Lower leg skin (tissue), 4 donors: ENCODE data around the gene RBX1. TPM values are rescaled to one million over a fixed set of nuclear protein-coding genes. Genes with fewer than 3 reads are reported as not detected.

Experiments used
- DNase-seq, 2 donors: peaks; one replicate each; pipeline ENCODE4 v3.0.0-alpha.2; 2019; ENCODE audit warnings: low spot score in 2 of 2
- H3K4me3 ChIP-seq: fragments of 200-600 bp; sonication (generic); 2 replicates; pipeline ENCODE4 v1.5.1; 2017; ENCODE audit warnings: mild to moderate bottlenecking, low read depth; ENCODE audit not compliant: poor library complexity, severe bottlenecking
- CTCF ChIP-seq, 3 donors: fragments of 450-650 bp; IDR thresholded peaks; one replicate each; pipeline ENCODE4 v1.5.1; 2016; ENCODE audit warnings: antibody characterized with exemption in 3 of 3, mild to moderate bottlenecking in 3 of 3, moderate library complexity in 2 of 3
- POLR2A ChIP-seq, 2 donors: fragments of 450-650 bp; IDR thresholded peaks; one replicate each; pipeline ENCODE4 v1.6.1; 2016 to 2017; ENCODE audit warnings: antibody characterized with exemption in 2 of 2, mild to moderate bottlenecking in 1 of 2, moderate library complexity in 1 of 2
- WGBS, 2 donors: methylation state at CpG; one replicate each; pipeline ENCODE4 v1.1.5; 2018; 5-methylcytosine and 5-hydroxymethylcytosine counted together
- intact Hi-C: fragments of 100-400 bp; cut with DNase I; formaldehyde crosslinking; loops from one replicate; pipeline ENCODE4 v1.15.0; 2023; ENCODE audit warnings: low total_unique reads
- total RNA-seq, 4 donors: library from RNA; depleted of rRNA; stranded (reverse); fragments of >200 nt; gene quantifications; one replicate each; pipeline ENCODE4 v1.1.0, GENCODE V29; 2016

The RBX1 gene
- total RNA-seq, 4 donors from 2014 or later: 26.5 to 47.7 (median 42.0) TPM

- no peak overlapping the region for H3K4me3 ChIP-seq
- DNase-seq: no peak
- intact Hi-C loops: no loop called here
- WGBS, 2 donors: 93 to 96% methylated on average over 6 of the region's 6 CpGs
- no peak for TF ChIP-seq CTCF (IDR thresholded peaks at IDR 0.05)
- no peak for TF ChIP-seq POLR2A (IDR thresholded peaks at IDR 0.05)
Observed at GRCh38 chr22:40972587-40972986, 21.4 kb downstream of the RBX1 start.

GRCh38 chr22:40973144-40973543, 22.0 kb downstream of the RBX1 start:
- no peak for TF ChIP-seq CTCF (IDR thresholded peaks at IDR 0.05)
- WGBS, 2 donors: 92 to 94% methylated on average over 13 of the region's 13 CpGs
- no peak for DNase-seq
- intact Hi-C loops: no loop called here
- H3K4me3 ChIP-seq: no peak overlapping the region

GRCh38 chr22:40975366-40975765, 24.2 kb downstream of the RBX1 start:
- intact Hi-C loops: no loop called here
- H3K4me3 ChIP-seq: no peak overlapping the region
- no peak for TF ChIP-seq CTCF (IDR thresholded peaks at IDR 0.05)
- no peak for TF ChIP-seq POLR2A (IDR thresholded peaks at IDR 0.05)
- DNase-seq: no peak
- 59 to 68% methylated on average over 1 of the region's 1 CpG for WGBS, 2 donors

GRCh38 chr22:40976866-40977700, 25.9 kb downstream of the RBX1 start:
- no peak for DNase-seq

GRCh38 chr22:40979198-40979597, 28.0 kb downstream of the RBX1 start:
- DNase-seq: no peak
- no peak overlapping the region for H3K4me3 ChIP-seq
- 94 to 97% methylated on average over 7 of the region's 7 CpGs for WGBS, 2 donors
- intact Hi-C loops: no loop called here
- no peak for TF ChIP-seq POLR2A (IDR thresholded peaks at IDR 0.05)
- no peak for TF ChIP-seq CTCF (IDR thresholded peaks at IDR 0.05)

More at GRCh38 chr22:40976866-40977700, 25.9 kb downstream of the RBX1 start:
- H3K4me3 ChIP-seq: no peak overlapping the region
- intact Hi-C loops: no loop called here
- TF ChIP-seq CTCF (IDR thresholded peaks at IDR 0.05) (no peak), POLR2A (IDR thresholded peaks at IDR 0.05) (no peak)
- 89 to 91% methylated on average over 18 of the region's 18 CpGs for WGBS, 2 donors

- WGBS, 2 donors: 88 to 89% methylated on average over 8 of the region's 8 CpGs
- TF ChIP-seq CTCF (IDR thresholded peaks at IDR 0.05) (no peak), POLR2A (IDR thresholded peaks at IDR 0.05) (no peak)
- DNase-seq: no peak
- intact Hi-C loops: no loop called here
- no peak overlapping the region for H3K4me3 ChIP-seq
Observed at GRCh38 chr22:40979871-40980270, 28.7 kb downstream of the RBX1 start.
